Activated CD8-positive, alpha-beta memory T cell treated with anti-CD3 and anti-CD28 coated beads for 36 hours (primary cell): ENCODE results near the gene MCEE. TPM values are rescaled to one million over a fixed set of nuclear protein-coding genes. Genes with fewer than 3 reads are reported as not detected.

Experiments used
- CTCF ChIA-PET: fragments of 350-600 bp; sonication (Branson Sonifier 250); formaldehyde crosslinking; loops from one replicate; lab custom pipeline; 2021; ENCODE audit warnings: antibody characterized with exemption; lab: Charles Lee
- POLR2A ChIA-PET: fragments of 350-600 bp; sonication (Branson Sonifier 250); formaldehyde crosslinking; loops from one replicate; lab custom pipeline; 2021; ENCODE audit warnings: antibody characterized with exemption; lab: Charles Lee
- total RNA-seq, 2 experiments: library from RNA; stranded (reverse); gene quantifications; one replicate each; pipeline ENCODE4 v1.2.3, GENCODE V29; 2021

The MCEE gene
- total RNA-seq, 2 experiments from 2014 or later = 12.4 to 13.7 TPM

GRCh38 chr2:71064754-71065621 lies 65.0 kb downstream of the MCEE start:
- ChIA-PET CTCF (interaction anchor here (1.2 kb wide), 1 partner anchor 63 kb away, joined by 3 read pairs; no protein-coding TSS in a partner anchor), POLR2A (no interaction called here)

GRCh38 chr2:71064110-71064611 lies 65.9 kb downstream of the MCEE start:
- POLR2A ChIA-PET = no interaction called here
- CTCF ChIA-PET = no interaction called here

- CTCF ChIA-PET = no interaction called here
Measured at GRCh38 chr2:71063216-71063615, 66.8 kb downstream of the MCEE start.

GRCh38 chr2:71060871-71061270 lies 69.2 kb downstream of the MCEE start:
- ChIA-PET CTCF (interaction anchor here (0.6 kb wide), 1 partner anchor 755 kb away, joined by 3 read pairs; no protein-coding TSS in a partner anchor), POLR2A (interaction anchor here (0.5 kb wide), 1 partner anchor 238 kb away, joined by 3 read pairs; no protein-coding TSS in a partner anchor)

More at GRCh38 chr2:71063216-71063615, 66.8 kb downstream of the MCEE start:
- POLR2A ChIA-PET = no interaction called here

- CTCF ChIA-PET = interaction anchor here (0.6 kb wide), 1 partner anchor 755 kb away, joined by 3 read pairs; no protein-coding TSS in a partner anchor
- POLR2A ChIA-PET = no interaction called here
Measured at GRCh38 chr2:71060211-71060610, 69.8 kb downstream of the MCEE start.

Other genes starting within 250 kb of the MCEE start
- gene VAX2, start 229.7 kb downstream of the MCEE start, total RNA-seq = not detected
- not detected for gene ATP6V1B1, start 194.3 kb downstream of the MCEE start, total RNA-seq
- not detected for gene ANKRD53, start 151.6 kb downstream of the MCEE start, total RNA-seq
- gene TEX261, start 135.4 kb downstream of the MCEE start, total RNA-seq = 10 to 100 TPM; 90.2 to 90.7 TPM
- 10 to 100 TPM; 58.9 to 67.9 TPM for gene NAGK, start 61.6 kb downstream of the MCEE start, total RNA-seq
- 10 to 100 TPM; 58.9 to 63.9 TPM for gene MPHOSPH10, start 405 bp upstream of the MCEE start, total RNA-seq
- 1 to 10 TPM; 1.7 to 1.9 TPM for gene PAIP2B, start 96.9 kb upstream of the MCEE start, total RNA-seq
- gene ZNF638, start 201.6 kb upstream of the MCEE start, total RNA-seq = 10 to 100 TPM; 75.8 to 76.0 TPM